Ascending aorta (tissue), 2 donors: ENCODE data around the gene SREBF1. TPM values are rescaled to one million over a fixed set of nuclear protein-coding genes. Genes with fewer than 3 reads are reported as not detected.

Experiments used
- DNase-seq, 2 donors: peaks; one replicate each; pipeline ENCODE4 v3.0.0-alpha.2; 2019; ENCODE audit warnings: low spot score in 2 of 2
- H3K27ac ChIP-seq, 2 donors: fragments of 200-600 bp; sonication (generic); one replicate each; pipeline ENCODE4 v1.5.1; 2016 to 2017; ENCODE audit warnings: mild to moderate bottlenecking in 1 of 2
- H3K27me3 ChIP-seq: fragments of 200-600 bp; sonication (generic); one replicate; pipeline ENCODE4 v1.5.1; 2017
- H3K36me3 ChIP-seq, 2 donors: fragments of 200-600 bp; sonication (generic); one replicate each; pipeline ENCODE4 v1.5.1; 2016
- H3K4me1 ChIP-seq, 2 donors: fragments of 200-600 bp; sonication (generic); one replicate each; pipeline ENCODE4 v1.5.1; 2016 to 2017; ENCODE audit warnings: mild to moderate bottlenecking in 1 of 2
- H3K4me3 ChIP-seq, 2 donors: fragments of 200-600 bp; sonication (generic); one replicate each; pipeline ENCODE4 v1.5.1; 2016 to 2017; ENCODE audit warnings: mild to moderate bottlenecking in 1 of 2
- H3K9me3 ChIP-seq, 2 donors: fragments of 200-600 bp; sonication (generic); one replicate each; pipeline ENCODE4 v1.5.1; 2016
- intact Hi-C: fragments of 100-400 bp; cut with DNase I; formaldehyde crosslinking; loops from one replicate; pipeline ENCODE4 v1.15.1; 2023
- total RNA-seq: library from RNA; depleted of rRNA; stranded (reverse); fragments of >200 nt; gene quantifications from one replicate; pipeline ENCODE4 v1.1.0, GENCODE V29; 2016
- TF ChIP-seq, protein P1 (sequence below), 3 experiments: fragments of 200-600 bp in 2 of 3; fragments of 450-650 bp in 1 of 3; sonication (generic) in 2 of 3; IDR thresholded peaks; one replicate each; pipeline ENCODE4 v1.5.1; 2016 to 2019; ENCODE audit warnings: antibody characterized with exemption in 3 of 3, mild to moderate bottlenecking in 1 of 3, moderate library complexity in 1 of 3

Gene SREBF1
- total RNA-seq, 1 donor from 2014 or later = 141 TPM

DNA sequence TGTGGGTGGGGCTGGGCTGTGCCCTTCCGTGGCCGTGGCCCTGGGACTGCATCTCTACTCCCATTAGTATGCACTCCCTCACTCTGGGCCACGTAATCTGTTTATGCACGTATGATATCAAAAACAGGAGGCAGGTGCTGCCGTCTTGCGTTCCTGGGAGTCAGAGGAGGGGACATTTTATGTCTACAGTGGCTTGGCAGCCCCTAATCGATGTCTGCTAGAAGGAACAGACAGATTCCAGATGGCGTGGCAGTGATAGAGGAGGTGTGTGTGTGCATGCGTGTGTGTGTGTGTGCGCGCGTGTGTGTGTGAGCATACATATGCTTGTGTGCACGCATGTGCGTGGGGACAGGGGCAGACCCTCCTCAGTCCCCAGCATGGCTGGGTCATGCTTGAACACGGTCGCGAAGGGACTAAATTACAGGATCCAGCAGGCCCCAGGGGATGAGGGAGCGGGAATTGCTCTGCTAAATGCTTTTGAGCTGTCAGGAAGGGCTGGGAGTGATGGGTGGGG, 44.7 kb downstream of the SREBF1 start:
- H3K27ac ChIP-seq = no peak overlapping the region
- TF ChIP-seq, protein P1, sequence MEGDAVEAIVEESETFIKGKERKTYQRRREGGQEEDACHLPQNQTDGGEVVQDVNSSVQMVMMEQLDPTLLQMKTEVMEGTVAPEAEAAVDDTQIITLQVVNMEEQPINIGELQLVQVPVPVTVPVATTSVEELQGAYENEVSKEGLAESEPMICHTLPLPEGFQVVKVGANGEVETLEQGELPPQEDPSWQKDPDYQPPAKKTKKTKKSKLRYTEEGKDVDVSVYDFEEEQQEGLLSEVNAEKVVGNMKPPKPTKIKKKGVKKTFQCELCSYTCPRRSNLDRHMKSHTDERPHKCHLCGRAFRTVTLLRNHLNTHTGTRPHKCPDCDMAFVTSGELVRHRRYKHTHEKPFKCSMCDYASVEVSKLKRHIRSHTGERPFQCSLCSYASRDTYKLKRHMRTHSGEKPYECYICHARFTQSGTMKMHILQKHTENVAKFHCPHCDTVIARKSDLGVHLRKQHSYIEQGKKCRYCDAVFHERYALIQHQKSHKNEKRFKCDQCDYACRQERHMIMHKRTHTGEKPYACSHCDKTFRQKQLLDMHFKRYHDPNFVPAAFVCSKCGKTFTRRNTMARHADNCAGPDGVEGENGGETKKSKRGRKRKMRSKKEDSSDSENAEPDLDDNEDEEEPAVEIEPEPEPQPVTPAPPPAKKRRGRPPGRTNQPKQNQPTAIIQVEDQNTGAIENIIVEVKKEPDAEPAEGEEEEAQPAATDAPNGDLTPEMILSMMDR (IDR thresholded peaks at IDR 0.05) = no peak
- no peak for DNase-seq

DNA sequence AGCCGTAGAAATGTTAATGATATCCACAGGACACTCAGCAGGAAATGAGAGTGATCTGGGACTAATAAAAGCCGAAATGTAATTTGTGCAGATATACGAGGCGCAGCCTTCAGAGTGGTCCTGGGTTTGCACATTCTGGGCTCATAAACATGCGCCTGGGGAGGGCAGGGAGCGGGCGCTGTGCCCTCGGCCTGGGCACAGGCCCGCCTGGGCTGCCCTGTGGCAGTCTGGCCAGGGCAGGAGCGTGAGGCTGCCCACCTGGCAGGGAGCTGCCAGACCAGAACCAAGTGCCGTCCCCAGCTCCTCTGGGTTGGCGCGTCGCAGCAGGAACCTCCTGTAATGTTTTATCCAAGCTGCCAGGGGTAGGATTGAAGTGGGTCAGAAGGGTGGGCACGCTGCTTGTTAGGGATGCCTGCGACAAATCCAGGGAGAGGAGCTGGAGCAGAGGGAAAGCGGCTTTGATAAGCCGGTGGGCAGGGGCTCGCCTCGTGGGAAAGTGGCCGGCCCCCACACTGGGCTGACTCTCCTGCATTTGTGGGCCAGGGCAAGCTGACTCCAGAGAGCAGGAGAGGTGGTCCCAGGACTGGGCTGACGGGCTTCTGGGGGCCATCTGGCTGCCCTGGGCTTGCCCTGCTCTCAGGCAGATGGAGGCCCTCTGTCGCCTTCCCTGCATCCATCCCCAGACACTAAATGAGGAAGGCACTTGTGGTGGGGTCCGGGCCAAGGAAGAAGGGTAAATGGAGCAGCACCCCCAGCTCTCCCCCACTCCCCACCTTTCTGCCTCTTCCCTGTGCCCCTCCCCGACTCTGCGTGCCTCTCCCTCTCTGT, 45.9 kb downstream of the SREBF1 start:
- H3K9me3 ChIP-seq = no peaks in the 10 kb centered on the region
- H3K4me3 ChIP-seq = no peak overlapping the region
- no peaks in the 10 kb centered on the region for H3K27me3 ChIP-seq
- no peak for DNase-seq
- intact Hi-C loops = no loop called here
- TF ChIP-seq, protein P1 (IDR thresholded peaks at IDR 0.05) = no peak
- H3K36me3 ChIP-seq = peaks cover 19% of the 10 kb centered on the region in 2 donors
- H3K4me1 ChIP-seq = no peaks in the 10 kb centered on the region
- H3K27ac ChIP-seq = no peak overlapping the region

More for the DNA sequence above, 44.7 kb downstream of the SREBF1 start:
- Histone ChIP-seq H3K4me3 (no peak overlapping the region), H3K4me1 (no peaks in the 10 kb centered on the region), H3K36me3 (peaks cover 27 to 31% of the 10 kb centered on the region in 2 donors), H3K27me3 (no peaks in the 10 kb centered on the region), H3K9me3 (no peaks in the 10 kb centered on the region)
- intact Hi-C loops = no loop called here

GRCh38 chr17:17789828-17790636, 46.8 kb downstream of the SREBF1 start:
- H3K4me3 ChIP-seq = no peak overlapping the region
- TF ChIP-seq, protein P1 (IDR thresholded peaks at IDR 0.05) = no peak
- H3K4me1 ChIP-seq = no peaks in the 10 kb centered on the region
- no peaks in the 10 kb centered on the region for H3K9me3 ChIP-seq
- H3K36me3 ChIP-seq = peaks cover 11 to 17% of the 10 kb centered on the region in 2 donors
- no peak for DNase-seq
- no peak overlapping the region for H3K27ac ChIP-seq
- no peaks in the 10 kb centered on the region for H3K27me3 ChIP-seq
- intact Hi-C loops = no loop called here

DNA sequence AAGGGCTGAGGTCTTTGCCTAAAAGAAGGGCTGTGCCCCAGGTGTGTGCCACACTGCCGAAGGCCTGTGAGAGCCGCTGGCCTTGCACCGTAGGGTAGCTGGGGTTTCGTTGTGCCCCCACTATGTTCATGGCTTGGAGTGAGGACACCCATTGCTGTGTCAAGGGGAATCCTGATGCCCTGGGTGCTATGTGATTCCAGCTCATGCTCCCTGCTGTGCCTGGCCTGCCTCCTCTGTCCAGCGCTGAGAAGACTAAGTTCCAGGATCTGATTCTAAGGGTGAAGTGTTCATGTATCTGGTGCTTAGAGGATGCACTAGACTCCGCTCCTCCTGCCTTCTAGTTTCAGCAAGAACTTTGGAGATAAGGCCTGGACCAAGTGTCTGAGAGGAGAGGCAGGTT, 47.4 kb downstream of the SREBF1 start:
- DNase-seq = no peak
- intact Hi-C loops = no loop called here
- peaks cover 0 to under 1% of the 10 kb centered on the region in 2 donors for H3K4me1 ChIP-seq
- TF ChIP-seq, protein P1 (IDR thresholded peaks at IDR 0.05) = no peak
- H3K9me3 ChIP-seq = no peaks in the 10 kb centered on the region
- H3K36me3 ChIP-seq = peaks cover 5 to 11% of the 10 kb centered on the region in 2 donors
- no peak overlapping the region for H3K27ac ChIP-seq
- no peak overlapping the region for H3K4me3 ChIP-seq
- H3K27me3 ChIP-seq = no peaks in the 10 kb centered on the region

DNA sequence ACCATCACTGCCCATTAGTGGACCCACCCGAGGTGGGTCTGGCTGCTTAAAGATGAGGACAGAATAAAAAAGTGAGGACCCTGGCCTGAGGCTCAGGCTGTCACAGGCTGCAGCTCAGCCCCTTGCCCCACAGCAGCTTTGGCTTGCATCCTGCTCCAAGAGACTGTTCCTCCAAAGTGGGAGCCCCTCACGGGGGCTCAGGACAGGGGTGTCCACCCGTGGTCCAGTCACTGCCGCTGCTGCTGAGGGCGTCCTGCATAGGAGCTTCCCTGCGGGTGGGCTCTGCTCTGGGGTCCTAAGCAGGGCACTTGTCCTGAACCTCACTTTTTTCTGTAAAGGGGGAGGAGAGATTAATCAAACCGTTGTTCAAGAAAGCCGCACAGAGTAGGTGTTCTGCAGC, 47.8 kb downstream of the SREBF1 start:
- H3K4me1 ChIP-seq = peaks cover 3 to 5% of the 10 kb centered on the region in 2 donors
- TF ChIP-seq, protein P1 (IDR thresholded peaks at IDR 0.05) = no peak
- intact Hi-C loops = no loop called here
- H3K36me3 ChIP-seq = peaks cover 5 to 7% of the 10 kb centered on the region in 2 donors
- no peak overlapping the region for H3K4me3 ChIP-seq
- DNase-seq = no peak
- H3K9me3 ChIP-seq = no peaks in the 10 kb centered on the region
- H3K27me3 ChIP-seq = no peaks in the 10 kb centered on the region
- H3K27ac ChIP-seq = no peak overlapping the region
